HEK293 (cell line): ENCODE results near the gene TSR3.

Experiments used
- CTCF ChIA-PET: fragments of 350-600 bp; formaldehyde crosslinking; extraction: SDS; loops from one replicate; lab custom pipeline; 2021; ENCODE audit warnings: antibody characterized with exemption; lab: Yijun Ruan, JAX
- POLR2A ChIA-PET: fragments of 300-600 bp; formaldehyde crosslinking; extraction: SDS; loops from one replicate; lab custom pipeline; 2020; ENCODE audit warnings: antibody characterized with exemption, inconsistent platforms; lab: Yijun Ruan, JAX
- H3K27ac ChIP-seq: fragments of 200-500 bp; sonication (Bioruptor generic); 2 replicates; pipeline ENCODE4 v1.5.1; 2014; ENCODE audit warnings: low read depth, low read length, control low read depth, inconsistent platforms; ENCODE audit errors: extremely low read depth
- H3K36me3 ChIP-seq, 2 experiments: fragments of 200-500 bp in 1 of 2; sonication (Bioruptor generic) in 1 of 2; 1 replicate in 1 of 2; 2 replicates in 1 of 2; pipeline ENCODE4 v1.5.1; 2014 to 2017; ENCODE audit warnings: inconsistent platforms in 2 of 2, low read length in 2 of 2; ENCODE audit not compliant: control insufficient read depth in 2 of 2, insufficient read depth in 1 of 2
- H3K4me1 ChIP-seq: fragments of 200-500 bp; sonication (Bioruptor generic); 2 replicates; pipeline ENCODE4 v1.5.1; 2014; ENCODE audit warnings: mild to moderate bottlenecking, low read length, inconsistent platforms; ENCODE audit not compliant: control insufficient read depth, insufficient read depth
- H3K4me3 ChIP-seq: 2 replicates; pipeline ENCODE4 v1.5.1; 2011; ENCODE audit warnings: low read depth, mild to moderate bottlenecking, control low read depth, low read length, moderate library complexity
- H3K9me3 ChIP-seq: fragments of 200-500 bp; sonication (Bioruptor generic); 2 replicates; pipeline ENCODE4 v1.5.1; 2014; ENCODE audit warnings: low read depth, low read length, inconsistent platforms; ENCODE audit not compliant: control insufficient read depth, insufficient read depth
- KLF7 ChIP-seq: fragments of 450-650 bp; formaldehyde crosslinking; IDR thresholded peaks from 2 replicates; pipeline ENCODE4 v1.5.1; 2016; ENCODE audit warnings: missing biosample characterization, missing genetic modification characterization, borderline replicate concordance
- MZF1 ChIP-seq: fragments of 450-650 bp; formaldehyde crosslinking; IDR thresholded peaks from 2 replicates; pipeline ENCODE4 v1.5.1; 2017; ENCODE audit warnings: missing biosample characterization, missing genetic modification characterization, borderline replicate concordance
- REPIN1 ChIP-seq: fragments of 450-650 bp; formaldehyde crosslinking; IDR thresholded peaks from 2 replicates; pipeline ENCODE4 v1.5.1; 2017; ENCODE audit warnings: missing biosample characterization, missing genetic modification characterization, low read depth
- SP3 ChIP-seq: fragments of 450-650 bp; formaldehyde crosslinking; IDR thresholded peaks from 2 replicates; pipeline ENCODE4 v1.5.1; 2016; ENCODE audit warnings: missing biosample characterization, missing genetic modification characterization
- ZNF112 ChIP-seq: fragments of 450-650 bp; formaldehyde crosslinking; IDR thresholded peaks from 2 replicates; pipeline ENCODE4 v1.5.0; 2017; ENCODE audit warnings: missing biosample characterization, missing genetic modification characterization
- ZNF121 ChIP-seq: fragments of 450-650 bp; formaldehyde crosslinking; IDR thresholded peaks from 2 replicates; pipeline ENCODE4 v1.5.1; 2016; ENCODE audit warnings: missing biosample characterization, missing genetic modification characterization
- ZNF140 ChIP-seq: fragments of 450-650 bp; formaldehyde crosslinking; IDR thresholded peaks from 2 replicates; pipeline ENCODE4 v1.5.1; 2016; ENCODE audit warnings: missing biosample characterization, missing genetic modification characterization
- ZNF157 ChIP-seq: fragments of 450-650 bp; formaldehyde crosslinking; IDR thresholded peaks from 2 replicates; pipeline ENCODE4 v1.5.1; 2016; ENCODE audit warnings: missing biosample characterization, missing genetic modification characterization
- ZNF19 ChIP-seq: fragments of 450-650 bp; formaldehyde crosslinking; IDR thresholded peaks from 2 replicates; pipeline ENCODE4; 2016; ENCODE audit warnings: missing biosample characterization, missing genetic modification characterization, low read depth
- ZNF211 ChIP-seq: fragments of 450-650 bp; formaldehyde crosslinking; IDR thresholded peaks from 2 replicates; pipeline ENCODE4 v1.5.1; 2016; ENCODE audit warnings: low read depth, missing biosample characterization, missing genetic modification characterization
- ZNF223 ChIP-seq: fragments of 450-650 bp; formaldehyde crosslinking; IDR thresholded peaks from 2 replicates; pipeline ENCODE4 v1.5.1; 2016; ENCODE audit warnings: missing biosample characterization, missing genetic modification characterization
- ZNF266 ChIP-seq: fragments of 450-650 bp; formaldehyde crosslinking; IDR thresholded peaks from 2 replicates; pipeline ENCODE4 v1.5.1; 2016; ENCODE audit warnings: missing biosample characterization, missing genetic modification characterization, low read depth
- ZNF311 ChIP-seq: fragments of 450-650 bp; formaldehyde crosslinking; IDR thresholded peaks from 2 replicates; pipeline ENCODE4 v1.5.1; 2017; ENCODE audit warnings: missing biosample characterization, missing genetic modification characterization, borderline replicate concordance
- ZNF707 ChIP-seq: fragments of 450-650 bp; formaldehyde crosslinking; IDR thresholded peaks from 2 replicates; pipeline ENCODE4 v1.5.1; 2016; ENCODE audit warnings: missing biosample characterization, missing genetic modification characterization
- ZNF747 ChIP-seq: fragments of 450-650 bp; formaldehyde crosslinking; IDR thresholded peaks from 2 replicates; pipeline ENCODE4 v1.5.1; 2016; ENCODE audit warnings: missing biosample characterization, missing genetic modification characterization
- ZNF792 ChIP-seq: fragments of 450-650 bp; formaldehyde crosslinking; IDR thresholded peaks from 2 replicates; pipeline ENCODE4 v1.5.1; 2016; ENCODE audit warnings: missing biosample characterization, missing genetic modification characterization
- ZNF830 ChIP-seq: fragments of 450-650 bp; IDR thresholded peaks from 2 replicates; pipeline ENCODE4 v1.5.0; 2018; ENCODE audit warnings: missing biosample characterization, missing genetic modification characterization, low read depth, mild to moderate bottlenecking, moderate library complexity
- TF ChIP-seq, protein P1 (sequence below): fragments of 450-650 bp; formaldehyde crosslinking; IDR thresholded peaks from 2 replicates; pipeline ENCODE4 v1.5.1; 2016; ENCODE audit warnings: missing biosample characterization, missing genetic modification characterization
- TF ChIP-seq, protein P2 (sequence below): fragments of 450-650 bp; formaldehyde crosslinking; IDR thresholded peaks from 2 replicates; pipeline ENCODE4 v1.5.1; 2017; ENCODE audit warnings: missing biosample characterization, mild to moderate bottlenecking, missing genetic modification characterization, moderate library complexity
- TF ChIP-seq, protein P3 (sequence below): fragments of 450-650 bp; formaldehyde crosslinking; IDR thresholded peaks from 2 replicates; pipeline ENCODE4 v1.5.1; 2016; ENCODE audit warnings: missing biosample characterization, missing genetic modification characterization

TSR3 gene

DNA sequence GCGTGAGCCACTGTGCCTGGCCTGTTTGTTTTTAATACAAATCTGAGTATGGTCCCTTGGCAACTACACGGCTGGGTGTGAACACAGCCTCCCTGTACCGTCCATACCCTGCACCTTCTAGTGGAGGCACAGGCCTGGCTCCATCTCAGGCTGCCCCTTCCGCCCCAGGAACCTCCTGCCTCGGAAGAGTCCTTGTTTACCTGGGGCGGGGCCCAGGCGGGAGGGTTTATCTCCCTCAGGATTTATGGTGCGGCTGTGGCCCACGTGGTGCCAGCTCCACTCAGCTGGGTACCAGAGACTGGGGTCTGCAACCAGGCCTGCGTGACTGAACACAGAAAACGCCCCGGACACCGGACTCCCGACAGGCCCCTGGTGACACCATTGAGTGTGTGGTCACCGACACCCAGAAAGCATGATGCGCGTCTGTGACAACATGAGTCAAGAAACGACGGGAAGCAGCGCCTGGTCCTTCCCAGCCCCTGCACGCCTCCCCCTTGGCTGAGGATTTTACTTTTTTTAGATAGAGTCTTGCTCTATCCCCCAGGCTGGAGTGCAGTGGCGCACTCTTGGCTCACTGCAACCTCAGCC is 43.9 kb upstream of the TSR3 start (continued):
- TF ChIP-seq, protein P1, sequence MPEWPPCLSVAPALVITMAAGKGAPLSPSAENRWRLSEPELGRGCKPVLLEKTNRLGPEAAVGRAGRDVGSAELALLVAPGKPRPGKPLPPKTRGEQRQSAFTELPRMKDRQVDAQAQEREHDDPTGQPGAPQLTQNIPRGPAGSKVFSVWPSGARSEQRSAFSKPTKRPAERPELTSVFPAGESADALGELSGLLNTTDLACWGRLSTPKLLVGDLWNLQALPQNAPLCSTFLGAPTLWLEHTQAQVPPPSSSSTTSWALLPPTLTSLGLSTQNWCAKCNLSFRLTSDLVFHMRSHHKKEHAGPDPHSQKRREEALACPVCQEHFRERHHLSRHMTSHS (tag by site-specific recombination): no peak
- TF ChIP-seq ZNF211 (tag by site-specific recombination) (no peak), ZNF112 (tag by site-specific recombination) (no peak), MZF1 (tag by site-specific recombination) (no peak), ZNF707 (no peak)
- TF ChIP-seq, all 188 proteins: peak for 0

DNA sequence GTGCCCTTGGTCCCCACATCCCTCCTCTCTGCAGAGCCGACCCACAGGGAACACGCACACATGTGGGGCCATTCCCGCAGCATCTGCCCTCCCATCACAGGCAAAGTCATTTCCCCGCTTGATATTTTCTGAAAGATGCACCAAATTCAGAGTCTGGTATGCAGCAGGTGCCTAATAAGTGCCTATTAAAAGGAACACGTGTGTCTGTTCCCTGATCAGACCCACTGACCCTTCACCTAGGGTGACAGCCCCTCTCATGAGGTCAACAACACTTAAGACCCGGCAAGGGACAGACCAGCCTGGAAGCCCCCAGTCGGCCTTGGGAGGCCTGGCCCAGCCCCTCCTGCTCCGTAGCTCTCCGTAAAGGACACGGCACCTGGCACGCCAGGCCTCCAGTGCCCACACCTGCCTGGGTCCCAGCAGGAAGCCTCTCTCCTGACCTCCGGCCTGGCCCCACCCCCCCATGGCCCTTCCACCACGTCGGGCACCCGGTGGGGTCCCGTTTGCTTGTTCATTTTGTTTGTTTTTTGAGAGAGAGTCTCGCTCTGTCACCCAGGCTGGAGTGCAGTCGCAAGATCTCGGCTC is 42.8 kb upstream of the TSR3 start:
- POLR2A ChIA-PET: no interaction called here
- Histone ChIP-seq H3K4me1 (no peaks in the 10 kb centered on the region), H3K4me3 (no peak overlapping the region), H3K36me3 (peaks cover 0 to 48% of the 10 kb centered on the region in 2 experiments; a peak in 2 of 3 replicates), H3K27ac (no peak overlapping the region), H3K9me3 (no peaks in the 10 kb centered on the region)
- CTCF ChIA-PET: interaction anchor here (0.6 to 1.0 kb wide), 3 partner anchors 14 to 30 kb away, joined by 3 read pairs; no protein-coding TSS in a partner anchor
- no peak for TF ChIP-seq KLF7 (tag by site-specific recombination)
- TF ChIP-seq REPIN1 (tag by site-specific recombination): no peak
- TF ChIP-seq ZNF311: no peak
- 0 out of 2 replicates have a peak, but pooled peaks have one; percentile 27 for TF ChIP-seq ZNF792 (tag by site-specific recombination)

DNA sequence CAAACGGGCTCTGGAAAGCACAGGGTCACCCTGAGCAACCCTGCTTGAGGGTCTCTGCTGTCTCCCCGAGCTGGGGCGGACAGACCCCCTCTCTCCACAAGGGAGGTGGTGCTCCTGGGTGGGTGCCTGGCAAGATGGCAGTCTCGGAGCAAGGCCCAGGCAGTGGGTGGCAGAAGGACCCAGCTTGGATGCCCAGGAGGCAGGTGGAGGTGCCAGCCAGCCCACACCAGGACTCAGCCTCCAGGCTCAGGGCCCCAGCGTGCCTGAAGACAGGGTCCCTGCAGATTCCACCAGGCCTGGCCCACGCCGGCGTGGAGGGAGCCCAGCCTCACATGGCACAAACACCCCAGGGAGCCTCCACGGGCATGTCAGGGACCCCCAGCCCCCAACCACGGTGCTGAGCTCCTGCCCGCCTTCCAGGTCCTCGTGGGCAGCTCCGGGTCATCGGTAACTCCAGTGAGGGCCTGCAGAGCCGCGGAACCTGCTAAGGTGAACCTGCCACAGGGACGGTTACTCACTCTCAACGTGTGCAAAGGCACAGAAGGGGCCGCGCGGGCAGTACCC is 42.0 kb upstream of the TSR3 start:
- H3K27ac ChIP-seq: no peak overlapping the region
- ChIA-PET POLR2A (no interaction called here), CTCF (interaction anchor here (1.0 kb wide), 1 partner anchor 30 kb away, joined by 3 read pairs; no protein-coding TSS in a partner anchor)
- H3K4me1 ChIP-seq: no peaks in the 10 kb centered on the region
- TF ChIP-seq ZNF223 (tag by site-specific recombination): no peak
- TF ChIP-seq, protein P2, sequence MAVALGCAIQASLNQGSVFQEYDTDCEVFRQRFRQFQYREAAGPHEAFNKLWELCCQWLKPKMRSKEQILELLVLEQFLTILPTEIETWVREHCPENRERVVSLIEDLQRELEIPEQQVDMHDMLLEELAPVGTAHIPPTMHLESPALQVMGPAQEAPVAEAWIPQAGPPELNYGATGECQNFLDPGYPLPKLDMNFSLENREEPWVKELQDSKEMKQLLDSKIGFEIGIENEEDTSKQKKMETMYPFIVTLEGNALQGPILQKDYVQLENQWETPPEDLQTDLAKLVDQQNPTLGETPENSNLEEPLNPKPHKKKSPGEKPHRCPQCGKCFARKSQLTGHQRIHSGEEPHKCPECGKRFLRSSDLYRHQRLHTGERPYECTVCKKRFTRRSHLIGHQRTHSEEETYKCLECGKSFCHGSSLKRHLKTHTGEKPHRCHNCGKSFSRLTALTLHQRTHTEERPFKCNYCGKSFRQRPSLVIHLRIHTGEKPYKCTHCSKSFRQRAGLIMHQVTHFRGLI (tag by site-specific recombination): no peak
- TF ChIP-seq, protein P3, sequence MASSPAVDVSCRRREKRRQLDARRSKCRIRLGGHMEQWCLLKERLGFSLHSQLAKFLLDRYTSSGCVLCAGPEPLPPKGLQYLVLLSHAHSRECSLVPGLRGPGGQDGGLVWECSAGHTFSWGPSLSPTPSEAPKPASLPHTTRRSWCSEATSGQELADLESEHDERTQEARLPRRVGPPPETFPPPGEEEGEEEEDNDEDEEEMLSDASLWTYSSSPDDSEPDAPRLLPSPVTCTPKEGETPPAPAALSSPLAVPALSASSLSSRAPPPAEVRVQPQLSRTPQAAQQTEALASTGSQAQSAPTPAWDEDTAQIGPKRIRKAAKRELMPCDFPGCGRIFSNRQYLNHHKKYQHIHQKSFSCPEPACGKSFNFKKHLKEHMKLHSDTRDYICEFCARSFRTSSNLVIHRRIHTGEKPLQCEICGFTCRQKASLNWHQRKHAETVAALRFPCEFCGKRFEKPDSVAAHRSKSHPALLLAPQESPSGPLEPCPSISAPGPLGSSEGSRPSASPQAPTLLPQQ (tag by site-specific recombination): no peak
- TF ChIP-seq ZNF19 (tag by site-specific recombination): no peak
- no peak for TF ChIP-seq ZNF140 (tag by site-specific recombination)
- TF ChIP-seq ZNF121 (tag by site-specific recombination): no peak
- TF ChIP-seq ZNF747: no peak
- TF ChIP-seq ZNF157: no peak
- no peak for TF ChIP-seq SP3 (tag by site-specific recombination)
- TF ChIP-seq, protein P1 (tag by site-specific recombination): no peak
- no peak for TF ChIP-seq ZNF830
- no peak for TF ChIP-seq ZNF266
- H3K4me3 ChIP-seq: no peak overlapping the region
- H3K9me3 ChIP-seq: no peaks in the 10 kb centered on the region
- peaks cover 0 to 40% of the 10 kb centered on the region in 2 experiments; a peak in 2 of 3 replicates for H3K36me3 ChIP-seq
